HEK293T (cell line): ENCODE data around the gene NHSL1.

Experiments used
- BHLHE40 ChIP-seq: fragments of 450-650 bp; IDR thresholded peaks from 2 replicates; pipeline ENCODE4 v1.6.1; 2016; ENCODE audit warnings: mild to moderate bottlenecking, moderate library complexity, borderline replicate concordance
- FOXM1 ChIP-seq: fragments of 450-650 bp; IDR thresholded peaks from 2 replicates; pipeline ENCODE4 v1.6.1; 2017; ENCODE audit warnings: mild to moderate bottlenecking, borderline replicate concordance
- SP1 ChIP-seq: fragments of 450-650 bp; IDR thresholded peaks from 2 replicates; pipeline ENCODE4 v1.6.1; 2017
- SUZ12 ChIP-seq: fragments of 450-650 bp; IDR thresholded peaks from 2 replicates; pipeline ENCODE4 v1.6.1; 2016; ENCODE audit warnings: mild to moderate bottlenecking

DNA sequence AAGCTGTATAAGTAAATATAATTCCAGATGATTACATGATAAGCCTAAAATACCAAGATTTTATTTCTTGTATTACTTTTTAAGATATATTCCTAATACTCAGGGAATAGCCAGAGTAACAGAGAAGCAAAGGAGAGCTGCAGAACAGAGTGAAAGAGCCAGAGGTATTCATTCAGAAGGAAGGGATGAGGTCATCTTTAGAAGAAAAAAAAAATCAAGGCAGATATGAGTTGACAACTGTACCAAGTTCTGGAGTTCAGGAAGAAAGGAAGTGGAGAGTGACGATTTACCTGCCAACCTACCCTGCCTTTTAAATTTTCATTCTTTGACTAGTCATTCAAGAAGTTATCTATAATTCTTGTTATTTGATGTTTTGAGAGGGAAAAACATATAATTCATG lies 28.8 kb upstream of the NHSL1 start:
- TF ChIP-seq BHLHE40 (no peak), SP1 (no peak), FOXM1 (no peak), SUZ12 (no peak)
